Thyroid gland (tissue), 4 donors: ENCODE measurements around the gene SPATC1L.

Source experiments
- CTCF ChIP-seq, 6 experiments: fragments of 200-600 bp in 3 of 6; fragments of 450-650 bp in 3 of 6; sonication (generic) in 3 of 6; IDR thresholded peaks; one replicate each; pipeline ENCODE4 v1.5.1; 2016 to 2019; ENCODE audit warnings: antibody characterized with exemption in 6 of 6, mild to moderate bottlenecking in 2 of 6, inconsistent platforms in 1 of 6, moderate library complexity in 1 of 6
- POLR2A ChIP-seq, 2 donors: fragments of 450-650 bp; IDR thresholded peaks; one replicate each; pipeline ENCODE4 v1.6.1; 2017; ENCODE audit warnings: antibody characterized with exemption in 2 of 2, mild to moderate bottlenecking in 2 of 2, moderate library complexity in 1 of 2

GRCh38 chr21:46146856-46147255 is 37.4 kb downstream of the SPATC1L start:
- TF ChIP-seq CTCF (IDR thresholded peaks at IDR 0.05) (no peak), POLR2A (IDR thresholded peaks at IDR 0.05) (no peak)
